Measurements from ENCODE around the gene ARHGEF3. TPM values are rescaled to one million over a fixed set of nuclear protein-coding genes. Genes with fewer than 3 reads are reported as not detected.
A peak's percentile ranks its signal among the peaks of the same experiment; 100 is the strongest.

Gene ARHGEF3
- total RNA-seq, 1 donor from 2014 or later = 10.8 TPM

DNA sequence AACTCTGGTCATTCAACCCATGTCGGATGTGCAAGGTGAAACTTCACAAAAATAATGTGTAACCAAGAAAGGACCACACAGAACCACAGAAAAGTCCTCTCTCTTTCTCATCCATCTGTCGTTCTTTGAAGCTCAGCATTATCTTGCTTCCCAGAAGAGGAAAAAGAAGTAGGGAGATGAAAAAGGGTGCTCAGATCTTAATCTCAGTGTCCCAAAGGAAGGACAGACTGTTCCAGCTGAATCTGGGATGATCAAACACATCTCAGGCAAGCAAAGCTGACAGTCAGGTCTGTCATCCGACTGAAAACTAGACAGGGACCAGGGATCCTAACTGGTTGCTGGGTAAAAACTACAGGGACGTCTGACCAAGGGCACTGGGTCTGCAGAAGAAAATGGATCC lies 16.2 kb downstream of the ARHGEF3 start:
- H3K4me1 Mint-ChIP-seq (ENCODE audit: low read depth, unreplicated experiment) = peaks cover 21% of the 10 kb centered on the region
- DNase-seq = no peak
- no peak overlapping the region for H3K4me3 Mint-ChIP-seq (ENCODE audit: unreplicated experiment)
- peak overlapping the region; percentile 18 for H3K27ac Mint-ChIP-seq (ENCODE audit: unreplicated experiment)
- TF ChIP-seq, protein P1, sequence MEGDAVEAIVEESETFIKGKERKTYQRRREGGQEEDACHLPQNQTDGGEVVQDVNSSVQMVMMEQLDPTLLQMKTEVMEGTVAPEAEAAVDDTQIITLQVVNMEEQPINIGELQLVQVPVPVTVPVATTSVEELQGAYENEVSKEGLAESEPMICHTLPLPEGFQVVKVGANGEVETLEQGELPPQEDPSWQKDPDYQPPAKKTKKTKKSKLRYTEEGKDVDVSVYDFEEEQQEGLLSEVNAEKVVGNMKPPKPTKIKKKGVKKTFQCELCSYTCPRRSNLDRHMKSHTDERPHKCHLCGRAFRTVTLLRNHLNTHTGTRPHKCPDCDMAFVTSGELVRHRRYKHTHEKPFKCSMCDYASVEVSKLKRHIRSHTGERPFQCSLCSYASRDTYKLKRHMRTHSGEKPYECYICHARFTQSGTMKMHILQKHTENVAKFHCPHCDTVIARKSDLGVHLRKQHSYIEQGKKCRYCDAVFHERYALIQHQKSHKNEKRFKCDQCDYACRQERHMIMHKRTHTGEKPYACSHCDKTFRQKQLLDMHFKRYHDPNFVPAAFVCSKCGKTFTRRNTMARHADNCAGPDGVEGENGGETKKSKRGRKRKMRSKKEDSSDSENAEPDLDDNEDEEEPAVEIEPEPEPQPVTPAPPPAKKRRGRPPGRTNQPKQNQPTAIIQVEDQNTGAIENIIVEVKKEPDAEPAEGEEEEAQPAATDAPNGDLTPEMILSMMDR (IDR thresholded peaks at IDR 0.05; ENCODE audit: partially characterized antibody, unreplicated experiment) = no peak
- no peaks in the 10 kb centered on the region for H3K27me3 Mint-ChIP-seq (ENCODE audit: unreplicated experiment)
- peaks cover 1% of the 10 kb centered on the region for H3K9me3 Mint-ChIP-seq (ENCODE audit: unreplicated experiment)
- H3K36me3 Mint-ChIP-seq (ENCODE audit: unreplicated experiment) = no peaks in the 10 kb centered on the region

DNA sequence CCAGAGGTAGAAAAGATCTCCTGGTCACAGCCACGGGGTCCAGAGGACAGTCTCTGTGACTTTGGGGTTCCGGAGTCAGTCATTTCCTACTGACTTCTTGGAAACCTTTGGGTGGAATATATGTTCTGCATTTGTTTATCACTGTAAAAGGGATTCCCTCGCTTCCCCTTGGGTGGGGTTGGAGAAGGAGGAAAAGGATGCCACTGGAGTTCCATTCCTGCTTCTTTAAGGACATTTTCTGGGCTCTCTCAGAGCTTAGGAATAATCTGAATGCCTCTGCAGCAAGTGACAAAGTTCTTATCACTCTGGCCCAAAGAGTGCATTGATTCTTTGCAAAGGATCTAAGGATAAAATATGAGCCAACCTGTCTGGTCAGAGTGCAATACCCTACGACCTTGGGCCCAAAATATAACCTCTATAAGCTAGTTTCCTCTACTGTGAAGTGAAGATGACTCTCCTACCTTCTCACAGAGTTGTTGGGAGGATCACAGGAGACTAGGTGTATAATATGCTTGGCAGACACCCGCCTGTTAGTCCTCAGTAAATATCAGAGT lies 17.2 kb downstream of the ARHGEF3 start:
- DNase-seq = no peak
- Mint-ChIP-seq H3K9me3 (ENCODE audit: unreplicated experiment) (peaks cover 1% of the 10 kb centered on the region), H3K4me1 (ENCODE audit: low read depth, unreplicated experiment) (peaks cover 21% of the 10 kb centered on the region), H3K27me3 (ENCODE audit: unreplicated experiment) (no peaks in the 10 kb centered on the region), H3K4me3 (ENCODE audit: unreplicated experiment) (no peak overlapping the region), H3K36me3 (ENCODE audit: unreplicated experiment) (no peaks in the 10 kb centered on the region), H3K27ac (ENCODE audit: unreplicated experiment) (no peak overlapping the region)
- TF ChIP-seq, protein P1 (IDR thresholded peaks at IDR 0.05; ENCODE audit: partially characterized antibody, unreplicated experiment) = no peak

- H3K27me3 Mint-ChIP-seq (ENCODE audit: unreplicated experiment) = no peaks in the 10 kb centered on the region
- H3K4me3 Mint-ChIP-seq (ENCODE audit: unreplicated experiment) = no peak overlapping the region
- peaks cover 21% of the 10 kb centered on the region for H3K4me1 Mint-ChIP-seq (ENCODE audit: low read depth, unreplicated experiment)
- no peaks in the 10 kb centered on the region for H3K36me3 Mint-ChIP-seq (ENCODE audit: unreplicated experiment)
- no peak for DNase-seq
- H3K9me3 Mint-ChIP-seq (ENCODE audit: unreplicated experiment) = peaks cover 1% of the 10 kb centered on the region
- TF ChIP-seq, protein P1 (IDR thresholded peaks at IDR 0.05; ENCODE audit: partially characterized antibody, unreplicated experiment) = no peak
- H3K27ac Mint-ChIP-seq (ENCODE audit: unreplicated experiment) = no peak overlapping the region
These were observed 17.9 kb downstream of the ARHGEF3 start for GRCh38 chr3:56783644-56784447.

GRCh38 chr3:56782906-56783305 lies 18.8 kb downstream of the ARHGEF3 start:
- Mint-ChIP-seq H3K27ac (ENCODE audit: unreplicated experiment) (no peak overlapping the region), H3K4me3 (ENCODE audit: unreplicated experiment) (peak overlapping the region; percentile 42), H3K9me3 (ENCODE audit: unreplicated experiment) (peaks cover 1% of the 10 kb centered on the region), H3K27me3 (ENCODE audit: unreplicated experiment) (no peaks in the 10 kb centered on the region), H3K36me3 (ENCODE audit: unreplicated experiment) (no peaks in the 10 kb centered on the region), H3K4me1 (ENCODE audit: low read depth, unreplicated experiment) (peaks cover 21% of the 10 kb centered on the region)
- no peak for DNase-seq
- TF ChIP-seq, protein P1 (IDR thresholded peaks at IDR 0.05; ENCODE audit: partially characterized antibody, unreplicated experiment) = no peak

DNA sequence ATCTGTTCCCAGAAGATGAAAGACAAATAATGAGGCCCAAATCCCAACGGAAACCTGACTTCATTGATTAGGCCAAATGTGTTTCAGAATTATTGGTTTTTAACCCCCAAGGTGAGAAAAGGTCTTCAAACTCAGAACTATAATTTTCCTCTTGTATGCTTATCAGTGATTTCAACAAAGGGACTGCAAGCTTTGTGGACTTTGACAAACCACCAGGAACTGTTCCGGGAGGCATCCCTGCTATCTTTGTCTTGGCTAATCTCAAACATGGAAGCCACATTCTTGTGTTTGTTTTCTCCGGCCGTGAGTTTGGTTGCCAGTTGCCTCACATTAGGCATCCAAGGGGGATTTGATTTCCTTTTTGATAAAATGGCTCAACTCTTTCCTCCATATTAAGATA lies 19.5 kb downstream of the ARHGEF3 start:
- Mint-ChIP-seq H3K4me1 (ENCODE audit: low read depth, unreplicated experiment) (peaks cover 26% of the 10 kb centered on the region), H3K4me3 (ENCODE audit: unreplicated experiment) (no peak overlapping the region), H3K27me3 (ENCODE audit: unreplicated experiment) (no peaks in the 10 kb centered on the region), H3K36me3 (ENCODE audit: unreplicated experiment) (no peaks in the 10 kb centered on the region), H3K27ac (ENCODE audit: unreplicated experiment) (no peak overlapping the region), H3K9me3 (ENCODE audit: unreplicated experiment) (peaks cover 1% of the 10 kb centered on the region)
- DNase-seq = no peak
- TF ChIP-seq, protein P1 (IDR thresholded peaks at IDR 0.05; ENCODE audit: partially characterized antibody, unreplicated experiment) = no peak

Measured in glutamatergic neuron (in vitro differentiated cells).